GF-D8 (cell line): ENCODE results near the gene MEPE.

ENCODE experiments used
- DNase-seq: peaks from one replicate; lab custom pipeline; 2025; lab: John Stamatoyannopoulos, UW

MEPE gene

GRCh38 chr4:87832669-87833068 is at the start of gene MEPE:
MEPE (plus strand) TSS chr4:87832969; CDS start chr4:87834715, 1,746 bp downstream.
- no peak for DNase-seq

GRCh38 chr4:87783781-87784180 is 49.0 kb upstream of the MEPE start:
- DNase-seq, result no peak

- no peak for DNase-seq
Observed at GRCh38 chr4:87785731-87786509, 46.8 kb upstream of the MEPE start.

- DNase-seq, result no peak
Observed at GRCh38 chr4:87799301-87800113, 33.3 kb upstream of the MEPE start, which contains the start of gene IBSP. IBSP (plus strand) TSS chr4:87799554; CDS start chr4:87802362, 2,808 bp downstream.

GRCh38 chr4:87802858-87803257 is 29.9 kb upstream of the MEPE start:
- no peak for DNase-seq

- DNase-seq, result no peak
Observed at GRCh38 chr4:87803421-87803820, 29.3 kb upstream of the MEPE start.

- no peak for DNase-seq
Observed at GRCh38 chr4:87804871-87805270, 27.9 kb upstream of the MEPE start.

- no peak for DNase-seq
Observed at GRCh38 chr4:87805971-87806370, 26.8 kb upstream of the MEPE start.

GRCh38 chr4:87806520-87806919 is 26.2 kb upstream of the MEPE start:
- DNase-seq, result no peak

GRCh38 chr4:87807402-87807801 is 25.4 kb upstream of the MEPE start:
- DNase-seq, result no peak

- no peak for DNase-seq
Observed at GRCh38 chr4:87811977-87812376, 20.8 kb upstream of the MEPE start.

GRCh38 chr4:87819281-87819919 is 13.4 kb upstream of the MEPE start:
- no peak for DNase-seq

- no peak for DNase-seq
Observed at GRCh38 chr4:87823200-87823599, 9.6 kb upstream of the MEPE start.

GRCh38 chr4:87823724-87824123 is 9.0 kb upstream of the MEPE start:
- no peak for DNase-seq

GRCh38 chr4:87824352-87824751 is 8.4 kb upstream of the MEPE start:
- DNase-seq, result no peak

GRCh38 chr4:87834401-87834800 is 1.6 kb downstream of the MEPE start:
- no peak for DNase-seq

GRCh38 chr4:87835197-87835596 is 2.4 kb downstream of the MEPE start:
- no peak for DNase-seq

GRCh38 chr4:87835743-87836142 is 3.0 kb downstream of the MEPE start:
- DNase-seq, result no peak

- no peak for DNase-seq
Observed at GRCh38 chr4:87838205-87838604, 5.4 kb downstream of the MEPE start.

GRCh38 chr4:87838890-87839591 is 6.3 kb downstream of the MEPE start:
- no peak for DNase-seq

- DNase-seq, result no peak
Observed at GRCh38 chr4:87839592-87839946, 6.8 kb downstream of the MEPE start.

- no peak for DNase-seq
Observed at GRCh38 chr4:87840149-87840548, 7.4 kb downstream of the MEPE start.
